Measurements from ENCODE around the gene PPM1A. TPM values are rescaled to one million over a fixed set of nuclear protein-coding genes. Genes with fewer than 3 reads are reported as not detected.

Gene PPM1A
- total RNA-seq, 1 donor from 2014 or later: 26.1 TPM

DNA sequence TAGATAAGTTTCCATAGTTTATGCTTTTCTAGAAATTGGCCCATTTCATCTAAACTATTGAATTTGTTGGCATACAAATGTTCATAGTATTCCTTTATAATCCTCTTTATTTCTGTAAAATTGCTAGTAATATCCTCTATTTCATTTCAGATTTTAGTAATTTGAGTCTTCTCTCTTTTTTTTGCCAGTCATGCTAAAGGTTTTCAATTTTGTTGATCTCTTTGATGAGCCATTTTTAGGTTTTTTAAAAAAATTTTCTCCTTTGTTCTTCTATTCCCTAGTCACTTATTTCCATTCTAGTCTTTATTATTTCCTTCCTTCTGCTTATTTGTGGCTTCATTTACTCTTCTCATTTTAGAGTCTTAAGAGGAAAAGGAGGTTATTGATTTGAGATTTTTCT lies 19.4 kb upstream of the PPM1A start:
- Histone ChIP-seq H3K27me3 (ENCODE audit: control insufficient read depth, insufficient read depth, low read length) (no peaks in the 10 kb centered on the region), H3K36me3 (ENCODE audit: control insufficient read depth, insufficient read depth, low read length) (no peaks in the 10 kb centered on the region), H3K4me3 (ENCODE audit: low read depth, low read length) (no peak overlapping the region)
- no peak for DNase-seq (ENCODE audit: low read depth)
- TF ChIP-seq, protein P1, sequence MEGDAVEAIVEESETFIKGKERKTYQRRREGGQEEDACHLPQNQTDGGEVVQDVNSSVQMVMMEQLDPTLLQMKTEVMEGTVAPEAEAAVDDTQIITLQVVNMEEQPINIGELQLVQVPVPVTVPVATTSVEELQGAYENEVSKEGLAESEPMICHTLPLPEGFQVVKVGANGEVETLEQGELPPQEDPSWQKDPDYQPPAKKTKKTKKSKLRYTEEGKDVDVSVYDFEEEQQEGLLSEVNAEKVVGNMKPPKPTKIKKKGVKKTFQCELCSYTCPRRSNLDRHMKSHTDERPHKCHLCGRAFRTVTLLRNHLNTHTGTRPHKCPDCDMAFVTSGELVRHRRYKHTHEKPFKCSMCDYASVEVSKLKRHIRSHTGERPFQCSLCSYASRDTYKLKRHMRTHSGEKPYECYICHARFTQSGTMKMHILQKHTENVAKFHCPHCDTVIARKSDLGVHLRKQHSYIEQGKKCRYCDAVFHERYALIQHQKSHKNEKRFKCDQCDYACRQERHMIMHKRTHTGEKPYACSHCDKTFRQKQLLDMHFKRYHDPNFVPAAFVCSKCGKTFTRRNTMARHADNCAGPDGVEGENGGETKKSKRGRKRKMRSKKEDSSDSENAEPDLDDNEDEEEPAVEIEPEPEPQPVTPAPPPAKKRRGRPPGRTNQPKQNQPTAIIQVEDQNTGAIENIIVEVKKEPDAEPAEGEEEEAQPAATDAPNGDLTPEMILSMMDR (IDR thresholded peaks at IDR 0.05; ENCODE audit: insufficient read depth, low read length, poor library complexity, severe bottlenecking): no peak

DNA sequence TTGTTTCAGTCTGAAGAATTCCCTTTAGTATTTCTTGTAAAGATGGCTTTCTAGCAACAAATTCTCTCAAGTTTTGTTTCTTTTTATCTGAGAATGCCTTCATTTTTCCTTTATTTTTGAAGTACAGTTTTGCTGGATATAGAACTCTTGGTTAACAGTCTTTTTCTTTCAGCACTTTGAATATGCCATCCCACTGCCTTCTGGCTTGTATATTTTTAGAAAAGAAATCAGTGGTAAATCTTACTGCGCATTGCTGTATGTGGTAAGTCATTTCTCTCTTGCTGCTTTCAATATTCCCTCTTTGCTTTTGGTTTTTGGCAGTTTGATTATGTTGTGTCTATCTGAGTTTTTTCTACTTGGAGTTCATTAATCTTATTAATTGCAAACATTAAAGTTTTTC lies 16.8 kb upstream of the PPM1A start:
- no peaks in the 10 kb centered on the region for H3K36me3 ChIP-seq (ENCODE audit: control insufficient read depth, insufficient read depth, low read length)
- TF ChIP-seq, protein P1 (IDR thresholded peaks at IDR 0.05; ENCODE audit: insufficient read depth, low read length, poor library complexity, severe bottlenecking): no peak
- H3K27me3 ChIP-seq (ENCODE audit: control insufficient read depth, insufficient read depth, low read length): no peaks in the 10 kb centered on the region
- DNase-seq (ENCODE audit: low read depth): no peak
- no peak overlapping the region for H3K4me3 ChIP-seq (ENCODE audit: low read depth, low read length)

DNA sequence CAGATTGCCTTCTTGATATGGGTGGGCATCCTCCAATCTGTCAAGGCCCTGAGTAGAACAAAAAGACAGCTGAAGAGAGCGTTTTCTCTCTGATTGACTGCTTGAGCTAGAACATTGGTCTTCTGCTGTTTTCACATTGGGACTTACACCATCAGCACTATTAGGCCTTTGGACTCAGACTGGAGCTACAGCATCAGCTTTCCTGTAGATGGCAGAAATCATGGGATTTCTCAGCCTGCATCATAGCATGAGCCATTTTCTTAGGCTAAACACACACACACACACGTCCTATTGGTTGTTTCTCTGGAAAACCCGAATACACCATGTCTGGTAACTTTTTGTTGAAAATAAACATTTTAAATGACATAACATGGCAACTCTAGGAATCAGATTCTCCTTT lies 15.8 kb upstream of the PPM1A start:
- TF ChIP-seq, protein P1 (IDR thresholded peaks at IDR 0.05; ENCODE audit: insufficient read depth, low read length, poor library complexity, severe bottlenecking): no peak
- no peaks in the 10 kb centered on the region for H3K36me3 ChIP-seq (ENCODE audit: control insufficient read depth, insufficient read depth, low read length)
- no peaks in the 10 kb centered on the region for H3K27me3 ChIP-seq (ENCODE audit: control insufficient read depth, insufficient read depth, low read length)
- no peak for DNase-seq (ENCODE audit: low read depth)
- H3K4me3 ChIP-seq (ENCODE audit: low read depth, low read length): no peak overlapping the region

DNA sequence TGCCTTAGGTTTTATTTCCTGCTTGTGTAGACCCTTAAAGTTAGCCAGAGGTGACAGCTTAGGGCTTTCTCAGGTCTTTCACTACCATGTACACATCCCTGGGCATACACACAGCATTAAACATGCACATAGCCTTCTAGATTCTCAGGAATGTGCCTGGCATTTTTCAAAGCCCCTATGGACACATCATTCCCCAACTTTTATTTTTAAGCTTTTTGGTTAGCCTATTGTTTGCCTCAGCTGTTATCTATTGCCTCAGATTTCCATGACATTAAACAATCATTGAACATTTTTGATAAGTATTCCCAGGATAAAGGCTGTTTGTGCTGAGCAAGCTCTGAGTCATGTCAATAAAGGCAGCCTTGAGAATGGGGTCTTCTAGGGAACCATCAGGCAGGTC lies 15.1 kb upstream of the PPM1A start:
- Histone ChIP-seq H3K4me3 (ENCODE audit: low read depth, low read length) (no peak overlapping the region), H3K27me3 (ENCODE audit: control insufficient read depth, insufficient read depth, low read length) (no peaks in the 10 kb centered on the region), H3K36me3 (ENCODE audit: control insufficient read depth, insufficient read depth, low read length) (no peaks in the 10 kb centered on the region)
- TF ChIP-seq, protein P1 (IDR thresholded peaks at IDR 0.05; ENCODE audit: insufficient read depth, low read length, poor library complexity, severe bottlenecking): no peak
- DNase-seq (ENCODE audit: low read depth): no peak

DNA sequence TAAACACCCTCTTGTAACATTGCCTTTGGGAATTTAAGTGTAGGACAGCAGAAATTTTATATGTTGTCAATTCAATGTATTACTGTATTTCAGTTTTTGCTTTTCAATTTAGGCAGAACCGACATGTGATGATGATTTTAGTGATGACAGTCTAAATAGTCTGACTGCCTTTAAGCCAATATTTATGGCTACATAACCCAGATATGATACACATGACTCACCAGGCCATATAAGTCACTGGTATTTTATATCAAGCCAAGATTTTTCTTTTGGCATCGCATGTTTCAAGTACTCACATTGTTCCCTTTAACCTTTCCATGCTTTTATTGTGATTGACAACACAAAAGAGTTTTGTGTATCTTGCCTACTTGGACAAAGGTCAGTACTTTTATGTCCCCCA lies 13.6 kb upstream of the PPM1A start:
- Histone ChIP-seq H3K4me3 (ENCODE audit: low read depth, low read length) (no peak overlapping the region), H3K36me3 (ENCODE audit: control insufficient read depth, insufficient read depth, low read length) (no peaks in the 10 kb centered on the region), H3K27me3 (ENCODE audit: control insufficient read depth, insufficient read depth, low read length) (no peaks in the 10 kb centered on the region)
- TF ChIP-seq, protein P1 (IDR thresholded peaks at IDR 0.05; ENCODE audit: insufficient read depth, low read length, poor library complexity, severe bottlenecking): no peak
- DNase-seq (ENCODE audit: low read depth): no peak

DNA sequence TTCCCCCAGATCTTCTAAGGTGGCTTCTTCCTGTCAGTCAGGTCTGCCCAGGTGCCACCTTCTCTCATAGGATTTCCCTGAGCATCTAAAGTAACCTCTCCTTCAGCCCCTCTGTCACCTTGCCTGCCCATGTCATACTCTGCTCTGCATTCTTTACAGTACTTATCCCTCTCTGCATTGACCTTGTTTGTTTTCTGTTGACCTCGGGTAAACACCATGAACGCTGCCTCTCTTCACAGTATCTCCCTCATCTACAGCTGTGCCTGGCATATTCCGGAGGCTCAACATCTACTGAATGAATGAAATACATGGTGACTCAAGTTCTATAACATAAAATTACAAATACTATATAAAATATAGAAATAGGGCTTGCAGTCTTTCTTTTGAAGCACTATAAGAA lies 10.1 kb upstream of the PPM1A start:
- Histone ChIP-seq H3K36me3 (ENCODE audit: control insufficient read depth, insufficient read depth, low read length) (no peaks in the 10 kb centered on the region), H3K4me3 (ENCODE audit: low read depth, low read length) (no peak overlapping the region), H3K27me3 (ENCODE audit: control insufficient read depth, insufficient read depth, low read length) (no peaks in the 10 kb centered on the region)
- no peak for DNase-seq (ENCODE audit: low read depth)
- TF ChIP-seq, protein P1 (IDR thresholded peaks at IDR 0.05; ENCODE audit: insufficient read depth, low read length, poor library complexity, severe bottlenecking): no peak
